IMR-90 (cell line): ENCODE data around the gene ADAM12. TPM values are rescaled to one million over a fixed set of nuclear protein-coding genes. Genes with fewer than 3 reads are reported as not detected.

Source experiments
- ATAC-seq: fragments of 200-7000 bp; cut with Tn5 transposase; 2 replicates; pipeline ENCODE4 v1.9.1; 2020; ENCODE audit warnings: low read depth, mild to moderate bottlenecking, moderate library complexity
- BruUV-seq: library from RNA; stranded (reverse); fragments of 400-500 nt; replicated peaks from 2 replicates; lab custom pipeline; 2021; lab: Mats Ljungman, UMichigan
- CTCF ChIA-PET: fragments of 300-600 bp; formaldehyde crosslinking; extraction: SDS; loops from one replicate; lab custom pipeline; 2021; ENCODE audit warnings: antibody characterized with exemption; lab: Yijun Ruan, JAX
- POLR2A ChIA-PET: fragments of 300-600 bp; sonication (Branson Sonifier 250); formaldehyde crosslinking; loops from one replicate; lab custom pipeline; 2022; ENCODE audit warnings: antibody characterized with exemption; ENCODE audit not compliant: unreplicated experiment; lab: Charles Lee
- DNase-seq: peaks from one replicate; pipeline ENCODE4 v3.0.0; 2013
- H2AFZ ChIP-seq: replicated peaks from 2 replicates; pipeline ENCODE3; 2013; ENCODE audit warnings: low read length, mild to moderate bottlenecking; ENCODE audit not compliant: poor library complexity
- H2AK5ac ChIP-seq: 2 replicates; pipeline ENCODE4 v1.6.1; 2013; ENCODE audit warnings: low read depth, low read length, inconsistent platforms
- H2AK9ac ChIP-seq: replicated peaks from 2 replicates; pipeline ENCODE3; 2013; ENCODE audit warnings: mild to moderate bottlenecking, low read depth, low read length, moderate library complexity; ENCODE audit not compliant: poor library complexity
- H2BK120ac ChIP-seq: 2 replicates; pipeline ENCODE4 v1.6.1; 2013; ENCODE audit warnings: low read depth, low read length, inconsistent platforms
- H2BK15ac ChIP-seq: 3 replicates; pipeline ENCODE4 v1.6.1; 2013; ENCODE audit warnings: low read depth, low read length, inconsistent platforms
- H2BK20ac ChIP-seq: 2 replicates; pipeline ENCODE4 v1.6.1; 2013; ENCODE audit warnings: low read depth, mild to moderate bottlenecking, inconsistent platforms, low read length, moderate library complexity
- H2BK5ac ChIP-seq: 2 replicates; pipeline ENCODE4 v1.6.1; 2013; ENCODE audit warnings: mild to moderate bottlenecking, low read depth, low read length, inconsistent platforms; ENCODE audit not compliant: poor library complexity, severe bottlenecking
- H3K14ac ChIP-seq: replicated peaks from 2 replicates; pipeline ENCODE4 v1.6.1; 2013; ENCODE audit warnings: low read depth, low read length, inconsistent platforms
- H3K18ac ChIP-seq: 2 replicates; pipeline ENCODE4 v1.6.1; 2013; ENCODE audit warnings: low read depth, low read length, control low read depth
- H3K23ac ChIP-seq: 2 replicates; pipeline ENCODE4 v1.6.1; 2013; ENCODE audit warnings: low read depth, low read length, inconsistent platforms
- H3K27ac ChIP-seq: 2 replicates; pipeline ENCODE4 v1.5.1; 2013; ENCODE audit warnings: mild to moderate bottlenecking, control low read depth, low read length; ENCODE audit not compliant: insufficient read depth
- H3K27me3 ChIP-seq: 2 replicates; pipeline ENCODE4 v1.6.1; 2013; ENCODE audit warnings: low read length; ENCODE audit not compliant: control insufficient read depth, insufficient read depth
- H3K36me3 ChIP-seq: 2 replicates; pipeline ENCODE4 v1.6.1; 2013; ENCODE audit warnings: low read length, mixed read lengths; ENCODE audit not compliant: control insufficient read depth, insufficient read depth
- H3K4ac ChIP-seq: 2 replicates; pipeline ENCODE4 v1.6.1; 2013; ENCODE audit warnings: low read depth, low read length, inconsistent platforms
- H3K4me1 ChIP-seq: 2 replicates; pipeline ENCODE4 v1.6.1; 2013; ENCODE audit warnings: low read length, mixed read lengths; ENCODE audit not compliant: control insufficient read depth, insufficient read depth
- H3K4me2 ChIP-seq: 2 replicates; pipeline ENCODE4 v1.6.1; 2013; ENCODE audit warnings: low read depth, mild to moderate bottlenecking, control low read depth, low read length, moderate library complexity
- H3K4me3 ChIP-seq: 2 replicates; pipeline ENCODE4 v1.5.1; 2013; ENCODE audit warnings: low read depth, mild to moderate bottlenecking, control low read depth, low read length, moderate library complexity; ENCODE audit not compliant: insufficient read depth
- H3K56ac ChIP-seq: 2 replicates; pipeline ENCODE4 v1.6.1; 2013; ENCODE audit warnings: low read length, inconsistent platforms; ENCODE audit not compliant: insufficient read depth; ENCODE audit errors: extremely low read depth
- H3K79me1 ChIP-seq, 2 experiments: 2 replicates each; pipeline ENCODE4 v1.6.1; 2013; ENCODE audit warnings: low read length in 2 of 2, inconsistent platforms in 1 of 2, low read depth in 1 of 2
- H3K9ac ChIP-seq: 2 replicates; pipeline ENCODE4 v1.6.1; 2013; ENCODE audit warnings: low read depth, low read length, control low read depth
- H3K9me1 ChIP-seq: 2 replicates; pipeline ENCODE4 v1.6.1; 2013; ENCODE audit warnings: low read length, inconsistent platforms; ENCODE audit not compliant: insufficient read depth
- H3K9me3 ChIP-seq: 2 replicates; pipeline ENCODE4 v1.6.1; 2013; ENCODE audit warnings: low read length; ENCODE audit not compliant: control insufficient read depth, insufficient read depth
- H4K20me1 ChIP-seq: 2 replicates; pipeline ENCODE4 v1.6.1; 2013; ENCODE audit warnings: low read length, inconsistent platforms; ENCODE audit not compliant: insufficient read depth
- H4K5ac ChIP-seq: 2 replicates; pipeline ENCODE4 v1.6.1; 2013; ENCODE audit warnings: mild to moderate bottlenecking, low read depth, low read length, control low read depth
- H4K8ac ChIP-seq, 2 experiments: 2 replicates each; pipeline ENCODE4 v1.6.1; 2013; ENCODE audit warnings: low read depth in 2 of 2, low read length in 2 of 2, control low read depth in 1 of 2, inconsistent platforms in 1 of 2
- H4K91ac ChIP-seq: 2 replicates; pipeline ENCODE4 v1.6.1; 2013; ENCODE audit warnings: low read depth, low read length, inconsistent platforms; ENCODE audit not compliant: insufficient read depth
- BHLHE40 ChIP-seq: fragments of 150-350 bp; IDR thresholded peaks from 2 replicates; pipeline ENCODE4 v1.6.1; 2016; ENCODE audit warnings: mild to moderate bottlenecking, low read depth, low read length
- CEBPB ChIP-seq: IDR thresholded peaks from 2 replicates; pipeline ENCODE4 v1.6.1; 2012; ENCODE audit warnings: low read depth, low read length, improper control_type of control experiment
- CHD1 ChIP-seq: IDR thresholded peaks from 2 replicates; pipeline ENCODE4 v1.6.1; 2012; ENCODE audit warnings: low read depth, low read length, improper control_type of control experiment
- FOS ChIP-seq: fragments of 150-350 bp; IDR thresholded peaks from 2 replicates; pipeline ENCODE4 v1.6.1; 2016; ENCODE audit warnings: low read depth, low read length
- MAFK ChIP-seq: IDR thresholded peaks from 2 replicates; pipeline ENCODE4 v1.6.1; 2012; ENCODE audit warnings: low read depth, low read length, improper control_type of control experiment
- MAZ ChIP-seq: IDR thresholded peaks from 2 replicates; pipeline ENCODE4 v1.6.1; 2012; ENCODE audit warnings: low read depth, mild to moderate bottlenecking, low read length, improper control_type of control experiment, moderate library complexity, borderline replicate concordance
- MXI1 ChIP-seq: IDR thresholded peaks from 2 replicates; pipeline ENCODE4 v1.6.1; 2012; ENCODE audit warnings: low read depth, mild to moderate bottlenecking, low read length, moderate library complexity, borderline replicate concordance
- NFE2L2 ChIP-seq: fragments of 150-350 bp; IDR thresholded peaks from 2 replicates; pipeline ENCODE4 v1.6.1; 2016; ENCODE audit warnings: low read depth, mild to moderate bottlenecking, low read length
- POLR2A ChIP-seq: IDR thresholded peaks from 2 replicates; pipeline ENCODE4 v1.6.1; 2012; ENCODE audit warnings: mild to moderate bottlenecking, low read depth, low read length
- RAD21 ChIP-seq: IDR thresholded peaks from 2 replicates; pipeline ENCODE4 v1.6.1; 2012; ENCODE audit warnings: low read length, improper control_type of control experiment
- RCOR1 ChIP-seq: IDR thresholded peaks from 2 replicates; pipeline ENCODE4 v1.6.1; 2012; ENCODE audit warnings: mild to moderate bottlenecking, low read length, improper control_type of control experiment; ENCODE audit not compliant: insufficient replicate concordance
- RFX5 ChIP-seq: IDR thresholded peaks from 2 replicates; pipeline ENCODE4 v1.8.0; 2012; ENCODE audit warnings: low read depth, mild to moderate bottlenecking, low read length, moderate library complexity
- SMC3 ChIP-seq: fragments of 150-350 bp; IDR thresholded peaks from 2 replicates; pipeline ENCODE4 v1.6.1; 2016; ENCODE audit warnings: low read depth, mild to moderate bottlenecking, antibody characterized with exemption, low read length, moderate library complexity
- WGBS, 2 experiments: methylation state at CpG; one replicate each; pipeline versions ENCODE4 v1.1.5 to v1.1.7; 2013; ENCODE audit warnings: missing lambda C conversion rate in 2 of 2; ENCODE audit not compliant: insufficient read length in 1 of 2; ENCODE audit errors: extremely low coverage in 2 of 2; 5-methylcytosine and 5-hydroxymethylcytosine counted together
- dilution Hi-C: fragments of 300-500 bp; cut with HindIII; formaldehyde crosslinking; loops from one replicate; pipeline ENCODE4 v1.14.3; 2018; ENCODE audit warnings: low sequenced_read_pairs; ENCODE audit not compliant: unreplicated experiment
- in situ Hi-C: fragments of 300-500 bp; cut with MboI; formaldehyde crosslinking; loops from 3 replicates; pipeline ENCODE4 v1.14.3; 2019; ENCODE audit warnings: low sequenced_read_pairs, inconsistent platforms, mixed read lengths
- intact Hi-C: fragments of 100-400 bp; cut with micrococcal nuclease; formaldehyde crosslinking; loops from 2 replicates; pipeline ENCODE4 v1.10.0; 2022
- polyA plus RNA-seq, 3 experiments: library from polyadenylated mRNA; depleted of rRNA; stranded (reverse); fragments of >200 nt; gene quantifications; 2 replicates each; pipeline ENCODE4 v1.2.3, GENCODE V29; 2012; ENCODE audit warnings: low replicate concordance in 1 of 3
- total RNA-seq: library from RNA; depleted of rRNA; stranded (reverse); fragments of >200 nt; gene quantifications from 2 replicates; pipeline ENCODE4 v1.2.3, GENCODE V29; 2012
- TF ChIP-seq, protein P1 (sequence below): conservative IDR thresholded peaks from 2 replicates; pipeline ENCODE4 v1.5.1; 2012; ENCODE audit warnings: mild to moderate bottlenecking, low read depth, low read length, improper control_type of control experiment
- TF ChIP-seq, protein P2 (sequence below): fragments of 150-350 bp; IDR thresholded peaks from 2 replicates; pipeline ENCODE4 v1.6.1; 2017; ENCODE audit warnings: mild to moderate bottlenecking, antibody characterized with exemption, low read length, low read depth
- TF ChIP-seq, protein P3 (sequence below): fragments of 150-350 bp; IDR thresholded peaks from 2 replicates; pipeline ENCODE4 v1.6.1; 2016; ENCODE audit warnings: low read depth, mild to moderate bottlenecking, low read length, moderate library complexity, borderline replicate concordance

Gene ADAM12
- total and polyA plus RNA-seq, 2 of the 4 experiments (the other 2 are of a cell fraction), result 9.6 to 10.2 TPM

DNA sequence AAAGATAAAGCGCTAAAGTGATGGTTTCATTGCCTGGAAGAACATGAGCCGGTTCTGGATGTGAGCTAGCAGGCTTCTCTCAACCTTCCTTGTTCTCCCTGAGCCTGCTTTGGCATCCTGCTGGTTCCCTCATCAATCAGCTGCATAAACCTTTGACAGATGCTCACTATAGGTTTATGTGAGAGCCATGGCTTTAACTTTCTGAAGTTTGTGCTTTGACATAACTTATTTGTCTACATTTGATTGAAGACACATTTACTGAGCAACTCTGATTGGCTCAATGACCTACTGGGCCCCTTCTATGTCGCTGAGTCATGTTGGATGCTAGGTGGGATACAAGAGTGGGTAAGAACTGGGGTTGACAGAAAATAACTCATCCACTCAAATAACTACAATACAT, 192.0 kb downstream of the ADAM12 start:
- ChIA-PET POLR2A (no interaction called here), CTCF (no interaction called here)
- in situ Hi-C loops (no loop called here), intact Hi-C loops (loop anchor here (10.0 kb wide), 1 partner anchor 189 kb away; the partner anchor contains the start of gene ADAM12), dilution Hi-C loops (no loop called here)
- Histone ChIP-seq H3K27ac (no peak overlapping the region), H3K14ac (no peak overlapping the region), H3K4me3 (no peak overlapping the region), H3K27me3 (no peaks in the 10 kb centered on the region), H3K9me3 (no peaks in the 10 kb centered on the region), H3K9ac (no peak overlapping the region), H3K56ac (no peak overlapping the region), H2AK5ac (no peak overlapping the region), H3K79me1 (no peaks in the 10 kb centered on the region), H2BK120ac (no peak overlapping the region; the same call in 1 of the 2 replicates), H3K4ac (no peak overlapping the region), H4K91ac (no peak overlapping the region), H3K18ac (no peak overlapping the region), H4K8ac (no peak overlapping the region), H3K4me2 (no peak overlapping the region), H2BK20ac (no peak overlapping the region), H3K4me1 (peaks cover 4% of the 10 kb centered on the region; the same call in 1 of the 2 replicates), H2AK9ac (no peak overlapping the region), H3K9me1 (no peaks in the 10 kb centered on the region), H3K36me3 (no peaks in the 10 kb centered on the region), H4K20me1 (no peaks in the 10 kb centered on the region), H4K5ac (no peak overlapping the region), H2BK5ac (no peak overlapping the region), H3K23ac (no peak overlapping the region), H2BK15ac (no peak overlapping the region), H2AFZ (no peak overlapping the region)
- ATAC-seq, result no peak
- no CpG with 5 or more reads among the region's 3 CpGs for WGBS, 2 experiments
- no TSS peak for BruUV-seq
- DNase-seq, result no peak
- TF ChIP-seq MXI1 (no peak), SMC3 (no peak), BHLHE40 (no peak), FOS (no peak), NFE2L2 (no peak), POLR2A (no peak), CEBPB (no peak), RAD21 (no peak), MAFK (no peak), MAZ (no peak), RFX5 (no peak), RCOR1 (no peak), CHD1 (no peak)
- TF ChIP-seq, protein P1, sequence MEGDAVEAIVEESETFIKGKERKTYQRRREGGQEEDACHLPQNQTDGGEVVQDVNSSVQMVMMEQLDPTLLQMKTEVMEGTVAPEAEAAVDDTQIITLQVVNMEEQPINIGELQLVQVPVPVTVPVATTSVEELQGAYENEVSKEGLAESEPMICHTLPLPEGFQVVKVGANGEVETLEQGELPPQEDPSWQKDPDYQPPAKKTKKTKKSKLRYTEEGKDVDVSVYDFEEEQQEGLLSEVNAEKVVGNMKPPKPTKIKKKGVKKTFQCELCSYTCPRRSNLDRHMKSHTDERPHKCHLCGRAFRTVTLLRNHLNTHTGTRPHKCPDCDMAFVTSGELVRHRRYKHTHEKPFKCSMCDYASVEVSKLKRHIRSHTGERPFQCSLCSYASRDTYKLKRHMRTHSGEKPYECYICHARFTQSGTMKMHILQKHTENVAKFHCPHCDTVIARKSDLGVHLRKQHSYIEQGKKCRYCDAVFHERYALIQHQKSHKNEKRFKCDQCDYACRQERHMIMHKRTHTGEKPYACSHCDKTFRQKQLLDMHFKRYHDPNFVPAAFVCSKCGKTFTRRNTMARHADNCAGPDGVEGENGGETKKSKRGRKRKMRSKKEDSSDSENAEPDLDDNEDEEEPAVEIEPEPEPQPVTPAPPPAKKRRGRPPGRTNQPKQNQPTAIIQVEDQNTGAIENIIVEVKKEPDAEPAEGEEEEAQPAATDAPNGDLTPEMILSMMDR, result no peak
- TF ChIP-seq, protein P2, sequence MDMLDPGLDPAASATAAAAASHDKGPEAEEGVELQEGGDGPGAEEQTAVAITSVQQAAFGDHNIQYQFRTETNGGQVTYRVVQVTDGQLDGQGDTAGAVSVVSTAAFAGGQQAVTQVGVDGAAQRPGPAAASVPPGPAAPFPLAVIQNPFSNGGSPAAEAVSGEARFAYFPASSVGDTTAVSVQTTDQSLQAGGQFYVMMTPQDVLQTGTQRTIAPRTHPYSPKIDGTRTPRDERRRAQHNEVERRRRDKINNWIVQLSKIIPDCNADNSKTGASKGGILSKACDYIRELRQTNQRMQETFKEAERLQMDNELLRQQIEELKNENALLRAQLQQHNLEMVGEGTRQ, result no peak
- TF ChIP-seq, protein P3, sequence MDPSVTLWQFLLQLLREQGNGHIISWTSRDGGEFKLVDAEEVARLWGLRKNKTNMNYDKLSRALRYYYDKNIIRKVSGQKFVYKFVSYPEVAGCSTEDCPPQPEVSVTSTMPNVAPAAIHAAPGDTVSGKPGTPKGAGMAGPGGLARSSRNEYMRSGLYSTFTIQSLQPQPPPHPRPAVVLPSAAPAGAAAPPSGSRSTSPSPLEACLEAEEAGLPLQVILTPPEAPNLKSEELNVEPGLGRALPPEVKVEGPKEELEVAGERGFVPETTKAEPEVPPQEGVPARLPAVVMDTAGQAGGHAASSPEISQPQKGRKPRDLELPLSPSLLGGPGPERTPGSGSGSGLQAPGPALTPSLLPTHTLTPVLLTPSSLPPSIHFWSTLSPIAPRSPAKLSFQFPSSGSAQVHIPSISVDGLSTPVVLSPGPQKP, result no peak
